Uterus (tissue), 4 donors: ENCODE measurements around the gene THRSP. TPM values are rescaled to one million over a fixed set of nuclear protein-coding genes. Genes with fewer than 3 reads are reported as not detected.

Experiments used
- DNase-seq, 2 donors: peaks; one replicate each; pipeline ENCODE4 v3.0.0-alpha.2; 2019 to 2020
- H3K27ac ChIP-seq, 2 donors: fragments of 200-600 bp; sonication (generic); 1 replicate in 1 of 2; 2 replicates in 1 of 2; pipeline ENCODE4 v1.5.1; 2016 to 2018
- H3K27me3 ChIP-seq, 2 donors: fragments of 200-600 bp; sonication (generic); one replicate each; pipeline ENCODE4 v1.5.1; 2018 to 2019; ENCODE audit warnings: control low read depth in 1 of 2
- H3K36me3 ChIP-seq, 2 donors: fragments of 200-600 bp; sonication (generic); one replicate each; pipeline ENCODE4 v1.5.1; 2019; ENCODE audit warnings: control low read depth in 1 of 2
- H3K4me1 ChIP-seq, 2 donors: fragments of 200-600 bp; sonication (generic); one replicate each; pipeline ENCODE4 v1.5.1; 2018 to 2019; ENCODE audit warnings: control low read depth in 1 of 2
- H3K4me3 ChIP-seq, 2 donors: fragments of 200-600 bp; sonication (generic); 1 replicate in 1 of 2; 2 replicates in 1 of 2; pipeline ENCODE4 v1.5.1; 2018 to 2019; ENCODE audit warnings: mild to moderate bottlenecking in 1 of 2
- H3K9me3 ChIP-seq, 2 donors: fragments of 200-600 bp; sonication (generic); one replicate each; pipeline ENCODE4 v1.5.1; 2019; ENCODE audit warnings: control low read depth in 1 of 2
- POLR2A ChIP-seq, 2 donors: fragments of 450-650 bp; IDR thresholded peaks; one replicate each; pipeline ENCODE4 v1.6.1; 2016; ENCODE audit warnings: antibody characterized with exemption in 2 of 2, mild to moderate bottlenecking in 1 of 2, moderate library complexity in 1 of 2
- intact Hi-C: fragments of 100-400 bp; cut with DNase I; formaldehyde crosslinking; loops from one replicate; pipeline ENCODE4 v1.15.1; 2023; ENCODE audit warnings: low total_unique reads
- total RNA-seq, 4 donors: library from RNA; depleted of rRNA in 3 of 4; stranded (reverse); fragments of >200 nt in 3 of 4; gene quantifications; one replicate each; pipeline versions ENCODE4 v1.1.0 to v1.2.4, GENCODE V29; 2014 to 2023
- TF ChIP-seq, protein P1 (sequence below), 4 experiments: fragments of 200-600 bp in 2 of 4; fragments of 450-650 bp in 2 of 4; sonication (generic) in 2 of 4; IDR thresholded peaks; one replicate each; pipeline ENCODE4 v1.5.1; 2016 to 2019; ENCODE audit warnings: antibody characterized with exemption in 4 of 4, mild to moderate bottlenecking in 2 of 4, moderate library complexity in 1 of 4
- donor health status: DM: yes; HTN: yes; CAD: no.

THRSP gene
- total RNA-seq, 4 donors from 2014 or later: not detected

DNA sequence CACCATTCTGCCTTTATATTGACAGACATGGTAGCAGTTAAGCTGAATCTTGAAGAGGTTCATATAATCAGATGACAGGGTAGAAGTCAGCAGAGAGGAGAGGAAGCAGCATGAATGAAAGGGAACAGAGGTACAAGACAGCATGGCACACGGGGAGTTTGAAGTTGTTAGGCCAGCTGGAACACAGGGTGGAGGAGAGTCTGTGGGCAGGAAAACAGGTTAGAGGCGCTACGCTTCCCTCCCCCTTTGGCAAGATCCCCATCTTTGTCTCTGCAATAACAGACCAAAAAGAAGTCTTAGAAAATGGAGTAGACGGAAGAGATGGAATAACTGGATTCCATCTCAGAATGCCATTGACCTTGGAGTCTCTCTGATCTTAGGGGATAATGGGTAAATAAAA is 36.0 kb downstream of the THRSP start:
- no peaks in the 10 kb centered on the region for H3K9me3 ChIP-seq
- H3K4me3 ChIP-seq: no peak overlapping the region
- H3K27ac ChIP-seq: no peak overlapping the region
- no peaks in the 10 kb centered on the region for H3K36me3 ChIP-seq
- TF ChIP-seq POLR2A (IDR thresholded peaks at IDR 0.05): no peak
- TF ChIP-seq, protein P1, sequence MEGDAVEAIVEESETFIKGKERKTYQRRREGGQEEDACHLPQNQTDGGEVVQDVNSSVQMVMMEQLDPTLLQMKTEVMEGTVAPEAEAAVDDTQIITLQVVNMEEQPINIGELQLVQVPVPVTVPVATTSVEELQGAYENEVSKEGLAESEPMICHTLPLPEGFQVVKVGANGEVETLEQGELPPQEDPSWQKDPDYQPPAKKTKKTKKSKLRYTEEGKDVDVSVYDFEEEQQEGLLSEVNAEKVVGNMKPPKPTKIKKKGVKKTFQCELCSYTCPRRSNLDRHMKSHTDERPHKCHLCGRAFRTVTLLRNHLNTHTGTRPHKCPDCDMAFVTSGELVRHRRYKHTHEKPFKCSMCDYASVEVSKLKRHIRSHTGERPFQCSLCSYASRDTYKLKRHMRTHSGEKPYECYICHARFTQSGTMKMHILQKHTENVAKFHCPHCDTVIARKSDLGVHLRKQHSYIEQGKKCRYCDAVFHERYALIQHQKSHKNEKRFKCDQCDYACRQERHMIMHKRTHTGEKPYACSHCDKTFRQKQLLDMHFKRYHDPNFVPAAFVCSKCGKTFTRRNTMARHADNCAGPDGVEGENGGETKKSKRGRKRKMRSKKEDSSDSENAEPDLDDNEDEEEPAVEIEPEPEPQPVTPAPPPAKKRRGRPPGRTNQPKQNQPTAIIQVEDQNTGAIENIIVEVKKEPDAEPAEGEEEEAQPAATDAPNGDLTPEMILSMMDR (IDR thresholded peaks at IDR 0.05): no peak
- no peaks in the 10 kb centered on the region for H3K27me3 ChIP-seq
- no peak for DNase-seq
- intact Hi-C loops: no loop called here
- H3K4me1 ChIP-seq: no peaks in the 10 kb centered on the region

DNA sequence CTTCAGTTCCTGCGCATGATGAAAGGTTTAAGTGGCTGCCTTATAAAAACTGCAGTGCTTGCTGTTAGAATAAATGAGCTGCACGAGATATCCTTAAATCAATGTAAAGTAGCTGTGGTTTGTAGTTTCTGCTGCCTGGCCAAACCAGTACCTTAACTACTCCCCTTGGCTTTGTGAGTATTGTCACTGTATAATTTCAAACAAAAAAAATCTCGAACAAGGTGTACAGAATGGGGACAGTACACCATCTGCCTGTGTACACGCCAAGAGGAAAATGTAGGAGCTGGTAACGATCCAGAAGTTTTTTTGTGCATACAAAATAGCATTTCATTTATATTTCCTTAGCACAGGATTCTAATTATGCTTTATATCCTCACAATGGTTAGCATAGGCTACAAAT is 36.6 kb downstream of the THRSP start:
- intact Hi-C loops: no loop called here
- no peaks in the 10 kb centered on the region for H3K36me3 ChIP-seq

DNA sequence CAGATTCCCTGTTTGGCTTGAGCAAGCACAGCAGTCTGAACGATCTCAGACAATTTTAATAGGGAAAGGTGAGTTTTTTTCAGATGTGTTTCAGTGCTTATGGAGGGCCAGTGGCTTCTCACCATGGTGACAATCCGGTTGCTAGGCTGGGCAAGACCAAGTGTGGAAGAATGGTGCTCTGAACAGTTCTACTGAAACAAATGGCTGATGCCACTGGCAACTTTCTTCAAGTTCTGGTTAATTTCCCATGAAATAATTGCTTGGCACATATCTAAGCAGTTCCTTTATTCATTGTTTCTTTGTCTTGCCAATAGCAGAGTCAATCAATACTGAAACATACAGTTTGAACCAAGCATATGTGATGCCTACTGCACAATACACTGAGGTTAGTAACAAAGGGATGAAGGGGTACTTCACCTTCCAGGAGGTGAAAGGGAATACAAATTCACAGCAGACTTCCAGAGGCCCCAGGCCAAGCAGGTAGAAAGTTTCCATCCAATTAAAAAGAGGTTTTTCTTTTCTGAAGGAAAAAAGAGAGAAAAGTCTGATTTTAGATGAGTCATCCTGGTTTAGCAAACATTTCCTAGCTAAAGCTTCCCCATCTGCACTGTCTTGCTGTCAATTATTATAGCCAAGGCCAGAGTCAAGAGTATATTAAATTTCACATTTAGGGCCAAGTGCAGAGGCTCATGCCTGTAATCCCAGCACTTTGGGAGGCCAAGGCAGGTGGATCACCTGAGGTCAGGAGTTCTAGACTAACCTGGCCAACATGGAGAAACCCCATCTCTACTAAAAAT is 37.2 kb downstream of the THRSP start:
- Histone ChIP-seq H3K27ac (no peak overlapping the region), H3K36me3 (no peaks in the 10 kb centered on the region), H3K4me3 (no peak overlapping the region), H3K4me1 (no peaks in the 10 kb centered on the region), H3K9me3 (no peaks in the 10 kb centered on the region), H3K27me3 (no peaks in the 10 kb centered on the region)
- intact Hi-C loops: no loop called here
- DNase-seq: no peak
- no peak for TF ChIP-seq POLR2A (IDR thresholded peaks at IDR 0.05)
- TF ChIP-seq, protein P1 (IDR thresholded peaks at IDR 0.05): no peak

More for the DNA sequence above, 36.6 kb downstream of the THRSP start:
- no peak for TF ChIP-seq POLR2A (IDR thresholded peaks at IDR 0.05)
- TF ChIP-seq, protein P1 (IDR thresholded peaks at IDR 0.05): no peak
- Histone ChIP-seq H3K4me3 (no peak overlapping the region), H3K27me3 (no peaks in the 10 kb centered on the region), H3K9me3 (no peaks in the 10 kb centered on the region), H3K4me1 (no peaks in the 10 kb centered on the region), H3K27ac (no peak overlapping the region)
- DNase-seq: no peak

DNA sequence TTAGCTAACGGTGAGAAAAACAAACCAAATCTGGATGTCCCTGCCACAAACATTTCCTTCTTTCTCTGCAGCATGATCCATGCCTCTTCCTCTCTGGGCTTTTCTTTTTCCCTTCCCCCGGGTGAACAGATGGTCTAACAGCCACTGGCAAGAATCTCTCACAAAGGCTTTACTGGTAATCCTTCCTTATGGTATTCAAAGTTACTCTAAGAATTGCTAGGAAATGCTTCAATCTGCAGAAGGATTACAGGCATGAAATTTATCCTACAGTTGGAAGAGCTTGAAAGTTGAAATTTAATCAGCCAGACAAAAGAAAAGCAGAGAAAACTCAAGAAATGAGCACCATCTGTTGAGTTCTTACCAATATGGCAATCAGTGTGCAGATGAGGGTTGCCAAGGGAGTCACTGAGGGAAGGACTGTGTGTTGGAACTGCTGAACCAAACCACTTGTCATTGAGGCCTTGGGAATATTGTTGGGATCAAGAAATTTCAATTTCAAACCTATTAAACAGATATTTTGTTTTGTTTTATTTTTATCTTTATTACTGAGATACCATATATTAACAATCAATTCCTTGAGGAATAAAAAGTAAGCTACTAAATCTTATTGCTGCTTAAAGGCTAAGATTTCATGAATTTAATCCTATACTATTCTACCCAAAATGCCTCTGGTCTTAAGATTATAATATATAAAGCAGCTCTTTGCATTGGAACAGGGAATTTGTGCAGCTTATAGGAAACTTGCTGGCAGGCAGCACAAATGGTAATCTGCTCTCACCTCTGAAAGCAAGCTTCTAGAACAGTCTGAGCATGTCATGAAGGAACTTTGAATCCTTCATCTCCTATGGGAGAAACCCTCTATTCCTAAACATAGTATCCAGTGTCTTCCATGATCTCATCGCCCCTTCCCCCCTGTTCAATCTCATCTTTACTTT is 45.7 kb downstream of the THRSP start:
- Histone ChIP-seq H3K27ac (no peak overlapping the region), H3K27me3 (no peaks in the 10 kb centered on the region), H3K9me3 (no peaks in the 10 kb centered on the region), H3K36me3 (no peaks in the 10 kb centered on the region), H3K4me3 (no peak overlapping the region), H3K4me1 (no peaks in the 10 kb centered on the region)
- TF ChIP-seq POLR2A (IDR thresholded peaks at IDR 0.05): no peak
- TF ChIP-seq, protein P1 (IDR thresholded peaks at IDR 0.05): no peak
- intact Hi-C loops: no loop called here
- DNase-seq: no peak

DNA sequence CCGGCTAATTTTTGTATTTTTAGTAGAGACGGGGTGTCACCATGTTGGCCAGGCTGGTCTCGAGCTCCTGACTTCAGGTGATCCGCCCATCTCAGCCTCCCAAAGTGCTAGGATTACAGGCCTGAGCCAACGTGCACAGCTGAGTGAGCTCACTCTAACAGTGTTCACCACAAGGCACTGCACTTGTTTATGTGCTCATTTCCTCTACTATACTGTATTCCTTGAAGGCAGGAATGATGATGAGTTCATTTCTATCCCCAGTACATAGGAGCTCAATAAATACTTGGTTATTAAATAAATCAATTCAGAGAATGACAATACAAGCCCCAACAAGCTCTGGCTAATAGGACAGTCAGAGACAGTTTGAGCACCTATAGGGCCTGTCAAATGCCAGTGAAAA is 46.7 kb downstream of the THRSP start:
- Histone ChIP-seq H3K27me3 (no peaks in the 10 kb centered on the region), H3K9me3 (no peaks in the 10 kb centered on the region), H3K36me3 (no peaks in the 10 kb centered on the region), H3K4me1 (no peaks in the 10 kb centered on the region), H3K4me3 (no peak overlapping the region), H3K27ac (no peak overlapping the region)
- DNase-seq: no peak
- intact Hi-C loops: no loop called here
- TF ChIP-seq, protein P1 (IDR thresholded peaks at IDR 0.05): no peak
- TF ChIP-seq POLR2A (IDR thresholded peaks at IDR 0.05): no peak
